Measurements from ENCODE around the gene CASQ1.

Gene CASQ1

DNA sequence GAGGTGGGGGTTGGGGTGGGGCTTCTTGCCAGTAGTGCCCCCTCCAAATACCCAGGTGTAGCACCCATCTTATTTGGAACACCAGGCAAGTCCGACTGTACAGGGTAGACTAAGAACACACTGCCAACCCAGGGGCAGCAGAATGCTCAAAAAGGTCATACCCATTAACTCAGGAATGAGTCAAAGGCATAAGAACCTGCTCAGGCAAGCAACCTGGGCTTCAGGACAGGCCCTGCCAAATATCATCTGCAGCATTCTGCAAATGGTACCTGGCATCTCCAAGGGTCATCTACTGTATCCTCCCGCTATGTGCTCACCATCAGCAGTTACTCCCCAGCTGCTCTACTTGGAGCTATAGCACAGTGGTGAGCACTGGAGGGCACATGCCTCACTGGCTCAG is 34.2 kb downstream of the CASQ1 start:
- no peak overlapping the region for H3K27ac ChIP-seq (ENCODE audit: extremely low read depth, low read depth, low read length)
- peaks cover 57 to 99% of the 10 kb centered on the region in 2 experiments for H3K36me3 ChIP-seq (ENCODE audit: control insufficient read depth in 2 of 2, insufficient read depth in 1 of 2, low read length in 2 of 2)
- no peaks in the 10 kb centered on the region for H3K4me1 ChIP-seq (ENCODE audit: control insufficient read depth, insufficient read depth, low read length)
- no peak for TF ChIP-seq ZNF426 (tag by site-specific recombination; IDR thresholded peaks at IDR 0.05)
- TF ChIP-seq SCRT1 (tag by site-specific recombination; IDR thresholded peaks at IDR 0.05; ENCODE audit: borderline replicate concordance) = no peak
- TF ChIP-seq, protein P1, sequence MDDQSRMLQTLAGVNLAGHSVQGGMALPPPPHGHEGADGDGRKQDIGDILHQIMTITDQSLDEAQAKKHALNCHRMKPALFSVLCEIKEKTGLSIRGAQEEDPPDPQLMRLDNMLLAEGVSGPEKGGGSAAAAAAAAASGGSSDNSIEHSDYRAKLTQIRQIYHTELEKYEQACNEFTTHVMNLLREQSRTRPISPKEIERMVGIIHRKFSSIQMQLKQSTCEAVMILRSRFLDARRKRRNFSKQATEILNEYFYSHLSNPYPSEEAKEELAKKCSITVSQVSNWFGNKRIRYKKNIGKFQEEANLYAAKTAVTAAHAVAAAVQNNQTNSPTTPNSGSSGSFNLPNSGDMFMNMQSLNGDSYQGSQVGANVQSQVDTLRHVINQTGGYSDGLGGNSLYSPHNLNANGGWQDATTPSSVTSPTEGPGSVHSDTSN (CRISPR knock-in tag; IDR thresholded peaks at IDR 0.05) = no peak
- no peak for TF ChIP-seq ZNF549 (tag by site-specific recombination; IDR thresholded peaks at IDR 0.05)
- TF ChIP-seq, protein P2, sequence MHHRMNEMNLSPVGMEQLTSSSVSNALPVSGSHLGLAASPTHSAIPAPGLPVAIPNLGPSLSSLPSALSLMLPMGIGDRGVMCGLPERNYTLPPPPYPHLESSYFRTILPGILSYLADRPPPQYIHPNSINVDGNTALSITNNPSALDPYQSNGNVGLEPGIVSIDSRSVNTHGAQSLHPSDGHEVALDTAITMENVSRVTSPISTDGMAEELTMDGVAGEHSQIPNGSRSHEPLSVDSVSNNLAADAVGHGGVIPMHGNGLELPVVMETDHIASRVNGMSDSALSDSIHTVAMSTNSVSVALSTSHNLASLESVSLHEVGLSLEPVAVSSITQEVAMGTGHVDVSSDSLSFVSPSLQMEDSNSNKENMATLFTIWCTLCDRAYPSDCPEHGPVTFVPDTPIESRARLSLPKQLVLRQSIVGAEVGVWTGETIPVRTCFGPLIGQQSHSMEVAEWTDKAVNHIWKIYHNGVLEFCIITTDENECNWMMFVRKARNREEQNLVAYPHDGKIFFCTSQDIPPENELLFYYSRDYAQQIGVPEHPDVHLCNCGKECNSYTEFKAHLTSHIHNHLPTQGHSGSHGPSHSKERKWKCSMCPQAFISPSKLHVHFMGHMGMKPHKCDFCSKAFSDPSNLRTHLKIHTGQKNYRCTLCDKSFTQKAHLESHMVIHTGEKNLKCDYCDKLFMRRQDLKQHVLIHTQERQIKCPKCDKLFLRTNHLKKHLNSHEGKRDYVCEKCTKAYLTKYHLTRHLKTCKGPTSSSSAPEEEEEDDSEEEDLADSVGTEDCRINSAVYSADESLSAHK (tag by site-specific recombination; IDR thresholded peaks at IDR 0.05) = no peak
- TF ChIP-seq ZBTB20 (tag by site-specific recombination; IDR thresholded peaks at IDR 0.05) = no peak
- TF ChIP-seq, protein P3, sequence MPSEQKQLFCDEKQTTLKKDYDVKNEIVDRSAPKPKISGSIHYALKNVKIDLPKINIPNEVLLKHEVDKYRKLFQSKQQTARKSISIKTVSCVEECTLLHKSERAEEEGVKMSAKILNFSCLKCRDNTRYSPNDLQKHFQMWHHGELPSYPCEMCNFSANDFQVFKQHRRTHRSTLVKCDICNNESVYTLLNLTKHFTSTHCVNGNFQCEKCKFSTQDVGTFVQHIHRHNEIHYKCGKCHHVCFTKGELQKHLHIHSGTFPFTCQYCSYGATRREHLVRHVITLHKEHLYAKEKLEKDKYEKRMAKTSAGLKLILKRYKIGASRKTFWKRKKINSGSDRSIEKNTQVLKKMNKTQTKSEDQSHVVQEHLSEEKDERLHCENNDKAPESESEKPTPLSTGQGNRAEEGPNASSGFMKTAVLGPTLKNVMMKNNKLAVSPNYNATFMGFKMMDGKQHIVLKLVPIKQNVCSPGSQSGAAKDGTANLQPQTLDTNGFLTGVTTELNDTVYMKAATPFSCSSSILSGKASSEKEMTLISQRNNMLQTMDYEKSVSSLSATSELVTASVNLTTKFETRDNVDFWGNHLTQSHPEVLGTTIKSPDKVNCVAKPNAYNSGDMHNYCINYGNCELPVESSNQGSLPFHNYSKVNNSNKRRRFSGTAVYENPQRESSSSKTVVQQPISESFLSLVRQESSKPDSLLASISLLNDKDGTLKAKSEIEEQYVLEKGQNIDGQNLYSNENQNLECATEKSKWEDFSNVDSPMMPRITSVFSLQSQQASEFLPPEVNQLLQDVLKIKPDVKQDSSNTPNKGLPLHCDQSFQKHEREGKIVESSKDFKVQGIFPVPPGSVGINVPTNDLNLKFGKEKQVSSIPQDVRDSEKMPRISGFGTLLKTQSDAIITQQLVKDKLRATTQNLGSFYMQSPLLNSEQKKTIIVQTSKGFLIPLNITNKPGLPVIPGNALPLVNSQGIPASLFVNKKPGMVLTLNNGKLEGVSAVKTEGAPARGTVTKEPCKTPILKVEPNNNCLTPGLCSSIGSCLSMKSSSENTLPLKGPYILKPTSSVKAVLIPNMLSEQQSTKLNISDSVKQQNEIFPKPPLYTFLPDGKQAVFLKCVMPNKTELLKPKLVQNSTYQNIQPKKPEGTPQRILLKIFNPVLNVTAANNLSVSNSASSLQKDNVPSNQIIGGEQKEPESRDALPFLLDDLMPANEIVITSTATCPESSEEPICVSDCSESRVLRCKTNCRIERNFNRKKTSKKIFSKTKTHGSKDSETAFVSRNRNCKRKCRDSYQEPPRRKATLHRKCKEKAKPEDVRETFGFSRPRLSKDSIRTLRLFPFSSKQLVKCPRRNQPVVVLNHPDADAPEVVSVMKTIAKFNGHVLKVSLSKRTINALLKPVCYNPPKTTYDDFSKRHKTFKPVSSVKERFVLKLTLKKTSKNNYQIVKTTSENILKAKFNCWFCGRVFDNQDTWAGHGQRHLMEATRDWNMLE (tag by site-specific recombination; conservative IDR thresholded peaks at IDR 0.05; ENCODE audit: low read depth) = no peak
- TF ChIP-seq ZNF768 (tag by site-specific recombination; IDR thresholded peaks at IDR 0.05) = no peak
- TF ChIP-seq ZNF157 (tag by site-specific recombination; IDR thresholded peaks at IDR 0.05) = no peak
- TF ChIP-seq HOXC10 (CRISPR knock-in tag; IDR thresholded peaks at IDR 0.05) = no peak
- TF ChIP-seq, protein P4, sequence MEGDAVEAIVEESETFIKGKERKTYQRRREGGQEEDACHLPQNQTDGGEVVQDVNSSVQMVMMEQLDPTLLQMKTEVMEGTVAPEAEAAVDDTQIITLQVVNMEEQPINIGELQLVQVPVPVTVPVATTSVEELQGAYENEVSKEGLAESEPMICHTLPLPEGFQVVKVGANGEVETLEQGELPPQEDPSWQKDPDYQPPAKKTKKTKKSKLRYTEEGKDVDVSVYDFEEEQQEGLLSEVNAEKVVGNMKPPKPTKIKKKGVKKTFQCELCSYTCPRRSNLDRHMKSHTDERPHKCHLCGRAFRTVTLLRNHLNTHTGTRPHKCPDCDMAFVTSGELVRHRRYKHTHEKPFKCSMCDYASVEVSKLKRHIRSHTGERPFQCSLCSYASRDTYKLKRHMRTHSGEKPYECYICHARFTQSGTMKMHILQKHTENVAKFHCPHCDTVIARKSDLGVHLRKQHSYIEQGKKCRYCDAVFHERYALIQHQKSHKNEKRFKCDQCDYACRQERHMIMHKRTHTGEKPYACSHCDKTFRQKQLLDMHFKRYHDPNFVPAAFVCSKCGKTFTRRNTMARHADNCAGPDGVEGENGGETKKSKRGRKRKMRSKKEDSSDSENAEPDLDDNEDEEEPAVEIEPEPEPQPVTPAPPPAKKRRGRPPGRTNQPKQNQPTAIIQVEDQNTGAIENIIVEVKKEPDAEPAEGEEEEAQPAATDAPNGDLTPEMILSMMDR (tag by site-specific recombination; IDR thresholded peaks at IDR 0.05) = no peak
- TF ChIP-seq ZNF214 (tag by site-specific recombination; IDR thresholded peaks at IDR 0.05; ENCODE audit: borderline replicate concordance) = no peak
- TF ChIP-seq, protein P5, sequence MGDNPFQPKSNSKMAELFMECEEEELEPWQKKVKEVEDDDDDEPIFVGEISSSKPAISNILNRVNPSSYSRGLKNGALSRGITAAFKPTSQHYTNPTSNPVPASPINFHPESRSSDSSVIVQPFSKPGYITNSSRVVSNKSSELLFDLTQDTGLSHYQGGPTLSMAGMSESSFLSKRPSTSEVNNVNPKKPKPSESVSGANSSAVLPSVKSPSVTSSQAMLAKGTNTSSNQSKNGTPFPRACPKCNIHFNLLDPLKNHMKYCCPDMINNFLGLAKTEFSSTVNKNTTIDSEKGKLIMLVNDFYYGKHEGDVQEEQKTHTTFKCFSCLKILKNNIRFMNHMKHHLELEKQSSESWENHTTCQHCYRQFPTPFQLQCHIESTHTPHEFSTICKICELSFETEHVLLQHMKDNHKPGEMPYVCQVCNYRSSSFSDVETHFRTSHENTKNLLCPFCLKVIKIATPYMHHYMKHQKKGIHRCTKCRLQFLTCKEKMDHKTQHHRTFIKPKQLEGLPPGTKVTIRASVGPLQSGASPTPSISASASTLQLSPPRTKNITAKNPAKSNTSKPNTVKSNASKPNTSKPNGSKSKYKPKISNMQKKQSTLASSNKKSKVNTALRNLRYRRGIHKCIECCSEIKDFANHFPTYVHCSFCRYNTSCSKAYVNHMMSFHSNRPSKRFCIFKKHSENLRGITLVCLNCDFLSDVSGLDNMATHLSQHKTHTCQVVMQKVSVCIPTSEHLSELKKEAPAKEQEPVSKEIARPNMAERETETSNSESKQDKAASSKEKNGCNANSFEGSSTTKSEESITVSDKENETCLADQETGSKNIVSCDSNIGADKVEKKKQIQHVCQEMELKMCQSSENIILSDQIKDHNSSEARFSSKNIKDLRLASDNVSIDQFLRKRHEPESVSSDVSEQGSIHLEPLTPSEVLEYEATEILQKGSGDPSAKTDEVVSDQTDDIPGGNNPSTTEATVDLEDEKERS (tag by site-specific recombination; IDR thresholded peaks at IDR 0.05) = no peak
- TF ChIP-seq, protein P6, sequence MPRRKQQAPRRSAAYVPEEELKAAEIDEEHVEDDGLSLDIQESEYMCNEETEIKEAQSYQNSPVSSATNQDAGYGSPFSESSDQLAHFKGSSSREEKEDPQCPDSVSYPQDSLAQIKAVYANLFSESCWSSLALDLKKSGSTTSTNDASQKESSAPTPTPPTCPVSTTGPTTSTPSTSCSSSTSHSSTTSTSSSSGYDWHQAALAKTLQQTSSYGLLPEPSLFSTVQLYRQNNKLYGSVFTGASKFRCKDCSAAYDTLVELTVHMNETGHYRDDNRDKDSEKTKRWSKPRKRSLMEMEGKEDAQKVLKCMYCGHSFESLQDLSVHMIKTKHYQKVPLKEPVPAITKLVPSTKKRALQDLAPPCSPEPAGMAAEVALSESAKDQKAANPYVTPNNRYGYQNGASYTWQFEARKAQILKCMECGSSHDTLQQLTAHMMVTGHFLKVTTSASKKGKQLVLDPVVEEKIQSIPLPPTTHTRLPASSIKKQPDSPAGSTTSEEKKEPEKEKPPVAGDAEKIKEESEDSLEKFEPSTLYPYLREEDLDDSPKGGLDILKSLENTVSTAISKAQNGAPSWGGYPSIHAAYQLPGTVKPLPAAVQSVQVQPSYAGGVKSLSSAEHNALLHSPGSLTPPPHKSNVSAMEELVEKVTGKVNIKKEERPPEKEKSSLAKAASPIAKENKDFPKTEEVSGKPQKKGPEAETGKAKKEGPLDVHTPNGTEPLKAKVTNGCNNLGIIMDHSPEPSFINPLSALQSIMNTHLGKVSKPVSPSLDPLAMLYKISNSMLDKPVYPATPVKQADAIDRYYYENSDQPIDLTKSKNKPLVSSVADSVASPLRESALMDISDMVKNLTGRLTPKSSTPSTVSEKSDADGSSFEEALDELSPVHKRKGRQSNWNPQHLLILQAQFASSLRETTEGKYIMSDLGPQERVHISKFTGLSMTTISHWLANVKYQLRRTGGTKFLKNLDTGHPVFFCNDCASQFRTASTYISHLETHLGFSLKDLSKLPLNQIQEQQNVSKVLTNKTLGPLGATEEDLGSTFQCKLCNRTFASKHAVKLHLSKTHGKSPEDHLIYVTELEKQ (tag by site-specific recombination; IDR thresholded peaks at IDR 0.05; ENCODE audit: borderline replicate concordance) = no peak
- TF ChIP-seq, protein P7, sequence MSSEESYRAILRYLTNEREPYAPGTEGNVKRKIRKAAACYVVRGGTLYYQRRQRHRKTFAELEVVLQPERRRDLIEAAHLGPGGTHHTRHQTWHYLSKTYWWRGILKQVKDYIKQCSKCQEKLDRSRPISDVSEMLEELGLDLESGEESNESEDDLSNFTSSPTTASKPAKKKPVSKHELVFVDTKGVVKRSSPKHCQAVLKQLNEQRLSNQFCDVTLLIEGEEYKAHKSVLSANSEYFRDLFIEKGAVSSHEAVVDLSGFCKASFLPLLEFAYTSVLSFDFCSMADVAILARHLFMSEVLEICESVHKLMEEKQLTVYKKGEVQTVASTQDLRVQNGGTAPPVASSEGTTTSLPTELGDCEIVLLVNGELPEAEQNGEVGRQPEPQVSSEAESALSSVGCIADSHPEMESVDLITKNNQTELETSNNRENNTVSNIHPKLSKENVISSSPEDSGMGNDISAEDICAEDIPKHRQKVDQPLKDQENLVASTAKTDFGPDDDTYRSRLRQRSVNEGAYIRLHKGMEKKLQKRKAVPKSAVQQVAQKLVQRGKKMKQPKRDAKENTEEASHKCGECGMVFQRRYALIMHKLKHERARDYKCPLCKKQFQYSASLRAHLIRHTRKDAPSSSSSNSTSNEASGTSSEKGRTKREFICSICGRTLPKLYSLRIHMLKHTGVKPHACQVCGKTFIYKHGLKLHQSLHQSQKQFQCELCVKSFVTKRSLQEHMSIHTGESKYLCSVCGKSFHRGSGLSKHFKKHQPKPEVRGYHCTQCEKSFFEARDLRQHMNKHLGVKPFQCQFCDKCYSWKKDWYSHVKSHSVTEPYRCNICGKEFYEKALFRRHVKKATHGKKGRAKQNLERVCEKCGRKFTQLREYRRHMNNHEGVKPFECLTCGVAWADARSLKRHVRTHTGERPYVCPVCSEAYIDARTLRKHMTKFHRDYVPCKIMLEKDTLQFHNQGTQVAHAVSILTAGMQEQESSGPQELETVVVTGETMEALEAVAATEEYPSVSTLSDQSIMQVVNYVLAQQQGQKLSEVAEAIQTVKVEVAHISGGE (tag by site-specific recombination; conservative IDR thresholded peaks at IDR 0.05; ENCODE audit: low read depth) = no peak
- no peaks in the 10 kb centered on the region for H3K9me3 ChIP-seq (ENCODE audit: control insufficient read depth, insufficient read depth, low read depth, low read length)
- ChIA-PET CTCF (interaction anchor here (1.1 to 1.4 kb wide), 3 partner anchors 28 to 139 kb away, joined by 3 to 4 read pairs (median 3); no protein-coding TSS in a partner anchor), POLR2A (no interaction called here)
- no peak overlapping the region for H3K4me3 ChIP-seq (ENCODE audit: low read depth, low read length)

Data from HEK293 (cell line).